H9 (cell line): ENCODE results near the gene STC2. TPM values are rescaled to one million over a fixed set of nuclear protein-coding genes. Genes with fewer than 3 reads are reported as not detected.

Experiments used
- DNase-seq: peaks from one replicate; pipeline ENCODE4 v3.0.0-alpha.2; 2017
- H2AFZ ChIP-seq: one replicate; pipeline ENCODE4 v1.6.1; 2013; ENCODE audit warnings: mild to moderate bottlenecking, low read length, control low read depth, moderate library complexity
- H2AK5ac ChIP-seq: 2 replicates; pipeline ENCODE4 v1.6.1; 2013; ENCODE audit warnings: low read length, control low read depth, mixed read lengths; ENCODE audit not compliant: insufficient read length
- H2BK120ac ChIP-seq: one replicate; pipeline ENCODE4 v1.6.1; 2013; ENCODE audit warnings: low read depth, mild to moderate bottlenecking, low read length, control low read depth, inconsistent platforms; ENCODE audit not compliant: poor library complexity, severe bottlenecking
- H2BK12ac ChIP-seq: 2 replicates; pipeline ENCODE4 v1.6.1; 2013; ENCODE audit warnings: low read length, control low read depth, mixed read lengths, low read depth; ENCODE audit not compliant: insufficient read length
- H2BK15ac ChIP-seq: 2 replicates; pipeline ENCODE4 v1.6.1; 2013; ENCODE audit warnings: low read depth, low read length, control low read depth
- H2BK20ac ChIP-seq: one replicate; pipeline ENCODE4 v1.6.1; 2013; ENCODE audit warnings: low read depth, mild to moderate bottlenecking, low read length, control low read depth, inconsistent platforms; ENCODE audit not compliant: poor library complexity, severe bottlenecking
- H2BK5ac ChIP-seq: 2 replicates; pipeline ENCODE4 v1.6.1; 2013; ENCODE audit warnings: low read length, control low read depth, mixed read lengths; ENCODE audit not compliant: insufficient read length
- H3K14ac ChIP-seq: 2 replicates; pipeline ENCODE4 v1.6.1; 2013; ENCODE audit warnings: low read length, control low read depth; ENCODE audit not compliant: insufficient read depth
- H3K18ac ChIP-seq: 2 replicates; pipeline ENCODE4 v1.6.1; 2013; ENCODE audit warnings: low read depth, mild to moderate bottlenecking, mixed read lengths, low read length, control low read depth; ENCODE audit not compliant: insufficient read length
- H3K23ac ChIP-seq: 2 replicates; pipeline ENCODE4 v1.6.1; 2013; ENCODE audit warnings: low read length, control low read depth, mixed read lengths, low read depth; ENCODE audit not compliant: insufficient read length
- H3K23me2 ChIP-seq: 2 replicates; pipeline ENCODE4 v1.6.1; 2013; ENCODE audit warnings: low read depth, mild to moderate bottlenecking, mixed read lengths, low read length, control low read depth; ENCODE audit not compliant: insufficient read length, poor library complexity, severe bottlenecking
- H3K27ac ChIP-seq: 2 replicates; pipeline ENCODE4 v1.5.1; 2013; ENCODE audit warnings: low read length, control low read depth, mixed read lengths, low read depth; ENCODE audit not compliant: insufficient read length
- H3K27me3 ChIP-seq: 2 replicates; pipeline ENCODE4 v1.6.1; 2013; ENCODE audit warnings: low read length, control low read depth, inconsistent platforms; ENCODE audit not compliant: insufficient read depth
- H3K4ac ChIP-seq: 2 replicates; pipeline ENCODE4 v1.6.1; 2013; ENCODE audit warnings: low read depth, mild to moderate bottlenecking, control low read depth, inconsistent platforms, low read length, moderate library complexity
- H3K4me1 ChIP-seq: 2 replicates; pipeline ENCODE4 v1.6.1; 2013; ENCODE audit warnings: low read length, control low read depth, inconsistent platforms; ENCODE audit not compliant: insufficient read depth
- H3K4me2 ChIP-seq: 2 replicates; pipeline ENCODE4 v1.6.1; 2013; ENCODE audit warnings: low read length, control low read depth, mixed read lengths; ENCODE audit not compliant: insufficient read length, insufficient read depth
- H3K56ac ChIP-seq: 2 replicates; pipeline ENCODE4 v1.6.1; 2013; ENCODE audit warnings: low read depth, mild to moderate bottlenecking, mixed read lengths, low read length, control low read depth; ENCODE audit not compliant: insufficient read length
- H3K79me1 ChIP-seq: 2 replicates; pipeline ENCODE4 v1.6.1; 2013; ENCODE audit warnings: low read depth, mild to moderate bottlenecking, moderate library complexity, low read length, control low read depth, inconsistent platforms; ENCODE audit not compliant: insufficient read depth, poor library complexity, severe bottlenecking
- H3K79me2 ChIP-seq: 2 replicates; pipeline ENCODE4 v1.6.1; 2013; ENCODE audit warnings: low read length, control low read depth, inconsistent platforms; ENCODE audit not compliant: insufficient read depth
- H3K9ac ChIP-seq: 2 replicates; pipeline ENCODE4 v1.6.1; 2013; ENCODE audit warnings: low read length, control low read depth, mixed read lengths; ENCODE audit not compliant: insufficient read length; ENCODE audit errors: extremely low read depth
- H3K9me3 ChIP-seq: one replicate; pipeline ENCODE4 v1.6.1; 2013; ENCODE audit warnings: low read depth, low read length, inconsistent platforms; ENCODE audit not compliant: control insufficient read depth
- H3T11ph ChIP-seq: one replicate; pipeline ENCODE4 v1.6.1; 2013; ENCODE audit warnings: mild to moderate bottlenecking, low read length, control low read depth, inconsistent platforms
- H4K20me1 ChIP-seq: one replicate; pipeline ENCODE4 v1.6.1; 2013; ENCODE audit not compliant: control insufficient read depth, insufficient read length, insufficient read depth
- H4K5ac ChIP-seq: 2 replicates; pipeline ENCODE4 v1.6.1; 2013; ENCODE audit warnings: low read depth, mild to moderate bottlenecking, mixed read lengths, low read length, control low read depth; ENCODE audit not compliant: insufficient read length
- H4K8ac ChIP-seq: replicated peaks from 2 replicates; pipeline ENCODE4 v1.6.1; 2013; ENCODE audit warnings: low read length, control low read depth, mixed read lengths, low read depth; ENCODE audit not compliant: insufficient read length
- H4K91ac ChIP-seq: 2 replicates; pipeline ENCODE4 v1.6.1; 2013; ENCODE audit warnings: low read depth, mild to moderate bottlenecking, moderate library complexity, mixed read lengths, low read length, control low read depth; ENCODE audit not compliant: insufficient read length
- H3K27ac Mint-ChIP-seq, 3 experiments: 2 replicates in 2 of 3; 3 replicates in 1 of 3; pipeline ENCODE4 v1.8.0; 2020 to 2021; ENCODE audit warnings: mixed read lengths in 3 of 3, mild to moderate bottlenecking in 1 of 3, moderate library complexity in 1 of 3
- H3K27me3 Mint-ChIP-seq: 2 replicates; pipeline ENCODE4 v1.8.0; 2021; ENCODE audit warnings: low read depth, mild to moderate bottlenecking, moderate library complexity, mixed read lengths
- H3K36me3 Mint-ChIP-seq, 3 experiments: 2 replicates in 2 of 3; 3 replicates in 1 of 3; pipeline ENCODE4 v1.8.0; 2020 to 2021; ENCODE audit warnings: low read depth in 3 of 3, mixed read lengths in 3 of 3; ENCODE audit not compliant: insufficient read depth in 1 of 3
- H3K4me1 Mint-ChIP-seq, 2 experiments: 2 replicates each; pipeline ENCODE4 v1.8.0; 2020; ENCODE audit warnings: mixed read lengths in 2 of 2
- H3K4me3 Mint-ChIP-seq, 2 experiments: 2 replicates in 1 of 2; 3 replicates in 1 of 2; pipeline ENCODE4 v1.8.0; 2020 to 2021; ENCODE audit warnings: mild to moderate bottlenecking in 2 of 2, mixed read lengths in 2 of 2, moderate library complexity in 1 of 2
- H3K9me3 Mint-ChIP-seq, 2 experiments: 2 replicates in 1 of 2; 3 replicates in 1 of 2; pipeline ENCODE4 v1.8.0; 2020; ENCODE audit warnings: mild to moderate bottlenecking in 2 of 2, mixed read lengths in 2 of 2, moderate library complexity in 1 of 2
- WGBS: extraction: QIAGEN DNeasy Blood & Tissue Kit; methylation state at CpG from one replicate; pipeline ENCODE4 v1.1.7; 2013; ENCODE audit warnings: missing lambda C conversion rate, low lambda C conversion rate, mixed read lengths; ENCODE audit not compliant: insufficient read length; ENCODE audit errors: extremely low coverage; 5-methylcytosine and 5-hydroxymethylcytosine counted together
- total RNA-seq: library from RNA; stranded (reverse); gene quantifications from 2 replicates; pipeline ENCODE4 v1.2.1, GENCODE V29; 2021
- TF ChIP-seq, protein P1 (sequence below): fragments of 200-600 bp; sonication (generic); conservative IDR thresholded peaks from 3 replicates; pipeline ENCODE4 v1.8.0; 2021; ENCODE audit warnings: antibody characterized with exemption, mild to moderate bottlenecking

Gene STC2
- total RNA-seq, 1 experiment from 2014 or later: 77.7 TPM

DNA sequence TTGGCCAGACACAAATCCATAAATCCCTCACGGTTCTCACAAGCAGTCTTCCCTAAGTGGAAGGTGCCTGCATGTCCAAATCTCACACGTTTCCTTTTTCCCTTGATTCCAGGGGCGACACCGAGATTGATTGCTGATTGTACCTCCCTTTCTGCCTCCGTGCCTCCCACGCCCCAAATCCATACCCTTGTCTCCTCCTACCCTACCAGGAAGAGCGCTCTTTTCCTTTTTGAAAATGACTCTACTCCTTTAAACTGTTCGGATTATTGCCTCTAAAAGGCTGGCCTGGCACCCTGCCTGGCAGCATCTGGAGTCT is 4.5 kb downstream of the STC2 start:
- WGBS: no CpG with 5 or more reads among the region's 8 CpGs
- Histone ChIP-seq H3K4ac (no peak overlapping the region), H3K9me3 (no peaks in the 10 kb centered on the region), H2BK15ac (no peak overlapping the region), H3K27me3 (no peaks in the 10 kb centered on the region), H4K91ac (no peak overlapping the region), H2BK20ac (no peak overlapping the region), H3K79me1 (peaks cover 8% of the 10 kb centered on the region), H4K8ac (no peak overlapping the region), H2AFZ (no peak overlapping the region), H3K23me2 (peaks cover 13% of the 10 kb centered on the region), H3K18ac (no peak overlapping the region), H3K23ac (no peak overlapping the region), H2BK12ac (no peak overlapping the region), H2AK5ac (no peak overlapping the region), H2BK120ac (no peak overlapping the region), H3K56ac (no peak overlapping the region), H3K4me2 (no peak overlapping the region), H3K9ac (no peak overlapping the region), H4K5ac (no peak overlapping the region), H4K20me1 (no peaks in the 10 kb centered on the region), H3K4me1 (no peaks in the 10 kb centered on the region), H3K27ac (no peak overlapping the region), H3T11ph (no peak overlapping the region), H2BK5ac (no peak overlapping the region), H3K79me2 (peaks cover 8% of the 10 kb centered on the region; the same call in 1 of the 2 replicates), H3K14ac (no peak overlapping the region)
- Mint-ChIP-seq H3K4me3 (no peak overlapping the region), H3K9me3 (no peaks in the 10 kb centered on the region; a peak in 1 of 5 replicates), H3K4me1 (peaks cover 33 to 36% of the 10 kb centered on the region in 2 experiments), H3K27me3 (peaks cover 12% of the 10 kb centered on the region), H3K27ac (peak overlapping the region in 2 of 3 experiments; percentile 5 to 88; a peak in 3 of 7 replicates), H3K36me3 (peaks cover 63 to 87% (median 80%) of the 10 kb centered on the region in 3 experiments; a peak in 6 of 7 replicates)
- DNase-seq: no peak
- TF ChIP-seq, protein P1, sequence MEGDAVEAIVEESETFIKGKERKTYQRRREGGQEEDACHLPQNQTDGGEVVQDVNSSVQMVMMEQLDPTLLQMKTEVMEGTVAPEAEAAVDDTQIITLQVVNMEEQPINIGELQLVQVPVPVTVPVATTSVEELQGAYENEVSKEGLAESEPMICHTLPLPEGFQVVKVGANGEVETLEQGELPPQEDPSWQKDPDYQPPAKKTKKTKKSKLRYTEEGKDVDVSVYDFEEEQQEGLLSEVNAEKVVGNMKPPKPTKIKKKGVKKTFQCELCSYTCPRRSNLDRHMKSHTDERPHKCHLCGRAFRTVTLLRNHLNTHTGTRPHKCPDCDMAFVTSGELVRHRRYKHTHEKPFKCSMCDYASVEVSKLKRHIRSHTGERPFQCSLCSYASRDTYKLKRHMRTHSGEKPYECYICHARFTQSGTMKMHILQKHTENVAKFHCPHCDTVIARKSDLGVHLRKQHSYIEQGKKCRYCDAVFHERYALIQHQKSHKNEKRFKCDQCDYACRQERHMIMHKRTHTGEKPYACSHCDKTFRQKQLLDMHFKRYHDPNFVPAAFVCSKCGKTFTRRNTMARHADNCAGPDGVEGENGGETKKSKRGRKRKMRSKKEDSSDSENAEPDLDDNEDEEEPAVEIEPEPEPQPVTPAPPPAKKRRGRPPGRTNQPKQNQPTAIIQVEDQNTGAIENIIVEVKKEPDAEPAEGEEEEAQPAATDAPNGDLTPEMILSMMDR: no peak
